Activated CD4-positive, alpha-beta memory T cell treated with anti-CD3 and anti-CD28 coated beads for 36 hours (primary cell): Measurements from ENCODE around the gene ARF1. TPM values are rescaled to one million over a fixed set of nuclear protein-coding genes. Genes with fewer than 3 reads are reported as not detected.

Experiments
- CTCF ChIA-PET: fragments of 350-600 bp; sonication (Branson Sonifier 250); formaldehyde crosslinking; loops from one replicate; lab custom pipeline; 2021; ENCODE audit warnings: antibody characterized with exemption, inconsistent platforms; lab: Charles Lee
- POLR2A ChIA-PET: fragments of 350-600 bp; sonication (Branson Sonifier 250); formaldehyde crosslinking; loops from one replicate; lab custom pipeline; 2021; ENCODE audit warnings: antibody characterized with exemption; lab: Charles Lee
- DNase-seq: peaks from one replicate; pipeline ENCODE4 v3.0.0-alpha.2; 2020
- H3K27ac Mint-ChIP-seq: one replicate; pipeline ENCODE4 v1.8.0; 2021; ENCODE audit warnings: mixed read lengths
- H3K27me3 Mint-ChIP-seq: one replicate; pipeline ENCODE4 v1.8.0; 2021; ENCODE audit warnings: mixed read lengths
- H3K36me3 Mint-ChIP-seq: one replicate; pipeline ENCODE4 v1.8.0; 2021; ENCODE audit warnings: mixed read lengths
- H3K4me1 Mint-ChIP-seq: one replicate; pipeline ENCODE4 v1.8.0; 2021; ENCODE audit warnings: low read depth, mixed read lengths
- H3K4me3 Mint-ChIP-seq: one replicate; pipeline ENCODE4 v1.8.0; 2021; ENCODE audit warnings: mild to moderate bottlenecking, mixed read lengths
- H3K9me3 Mint-ChIP-seq: one replicate; pipeline ENCODE4 v1.8.0; 2021; ENCODE audit warnings: mixed read lengths
- intact Hi-C: fragments of 100-400 bp; cut with micrococcal nuclease; formaldehyde crosslinking; loops from one replicate; pipeline ENCODE4 v1.15.1; 2023
- total RNA-seq, 2 experiments: library from RNA; stranded (reverse); gene quantifications; one replicate each; pipeline ENCODE4 v1.2.3, GENCODE V29; 2021

Gene ARF1
- total RNA-seq, 2 experiments from 2014 or later = 346 to 355 TPM

DNA sequence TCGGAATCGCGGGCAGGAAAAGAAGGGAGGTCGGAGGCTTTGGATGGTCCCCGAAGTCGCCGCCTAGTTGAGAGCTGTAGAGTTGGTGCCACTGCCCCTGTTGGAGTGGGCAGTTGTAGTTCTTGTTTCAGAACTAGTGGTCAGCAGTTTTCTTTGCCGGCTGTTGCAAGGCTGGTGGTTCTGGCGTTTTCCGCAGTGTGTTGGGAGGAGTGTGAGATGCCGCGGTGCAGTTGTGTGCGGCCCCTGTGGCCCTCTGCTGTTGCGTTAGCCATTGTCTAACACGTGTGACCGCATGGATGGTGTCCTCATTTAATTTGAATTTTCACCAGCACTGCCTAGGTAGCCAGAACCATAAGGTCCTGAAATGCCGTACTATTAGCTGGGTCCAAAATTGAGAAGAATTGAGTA is 1.4 kb downstream of the ARF1 start:
- Mint-ChIP-seq H3K27ac (peak overlapping the region; percentile 96), H3K4me3 (peak overlapping the region; percentile 91), H3K27me3 (no peaks in the 10 kb centered on the region), H3K9me3 (no peaks in the 10 kb centered on the region), H3K36me3 (peaks cover 36% of the 10 kb centered on the region), H3K4me1 (peaks cover 53% of the 10 kb centered on the region)
- peak; percentile 32 for DNase-seq
- intact Hi-C loops = loop anchor here (2.0 to 10.0 kb wide), 4 partner anchors 297 to 1349 kb away; partner anchors contain the start of gene ITPKB
- CTCF ChIA-PET = interaction anchor here (1.4 kb wide), 2 partner anchors 82 to 85 kb away, joined by 4 to 5 read pairs; partner anchors contain the start of gene IBA57
- POLR2A ChIA-PET = interaction anchor here (0.9 to 1.3 kb wide), 4 partner anchors 56 to 375 kb away, joined by 3 to 5 read pairs (median 3); partner anchors contain the start of genes GUK1 and IBA57

DNA sequence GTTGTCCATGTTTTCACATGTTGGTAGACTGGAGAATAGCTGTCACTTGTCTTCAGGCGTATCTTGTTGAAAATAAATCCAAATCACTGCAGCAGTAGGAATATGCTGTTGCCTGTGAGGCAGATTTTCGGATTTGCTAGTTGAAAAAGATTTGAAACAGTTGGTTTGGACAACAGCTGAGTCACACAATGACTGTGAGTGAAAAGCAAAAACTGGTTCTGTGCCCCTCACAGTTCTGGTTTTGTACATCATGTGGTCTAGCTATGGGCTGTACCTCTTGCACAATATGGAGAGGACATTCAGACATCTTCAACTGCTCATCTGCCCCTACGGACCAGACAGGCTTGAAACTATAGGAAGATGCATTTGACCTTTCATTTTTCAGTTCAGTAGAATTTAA is 1.8 kb downstream of the ARF1 start:
- Mint-ChIP-seq H3K9me3 (no peaks in the 10 kb centered on the region), H3K27me3 (no peaks in the 10 kb centered on the region), H3K36me3 (peaks cover 38% of the 10 kb centered on the region), H3K4me3 (peak overlapping the region; percentile 91), H3K27ac (peak overlapping the region; percentile 96), H3K4me1 (peaks cover 57% of the 10 kb centered on the region)
- intact Hi-C loops = loop anchor here (5.0 to 10.0 kb wide), 2 partner anchors 297 to 1350 kb away; partner anchors contain the start of gene ITPKB
- POLR2A ChIA-PET = interaction anchor here (0.9 to 1.3 kb wide), 5 partner anchors 56 to 374 kb away, joined by 3 to 5 read pairs (median 3); partner anchors contain the start of genes GUK1 and IBA57
- DNase-seq = peak; percentile 44
- CTCF ChIA-PET = interaction anchor here (1.4 kb wide), 3 partner anchors 15 to 86 kb away, joined by 4 to 5 read pairs (median 5); partner anchors contain the start of gene IBA57

DNA sequence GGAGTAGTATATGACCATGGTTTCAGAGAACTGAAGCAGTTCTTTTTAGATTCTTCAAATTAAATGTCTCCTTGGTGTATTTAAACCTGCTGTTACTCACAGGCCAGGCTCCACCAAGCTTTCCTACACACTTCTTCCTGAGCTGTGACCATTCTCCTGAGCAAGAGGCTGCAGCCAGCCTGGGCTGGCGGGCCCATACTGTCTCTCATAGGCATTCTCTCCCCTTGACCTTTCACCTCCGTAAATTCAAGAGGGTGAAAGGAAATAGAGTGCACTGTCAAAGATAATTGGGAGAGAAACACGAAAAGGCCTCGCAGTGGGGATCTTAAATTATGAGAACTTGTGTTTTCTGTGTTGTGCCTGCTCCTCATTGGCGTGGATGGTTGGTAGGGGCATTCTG is 2.3 kb downstream of the ARF1 start:
- Mint-ChIP-seq H3K27me3 (no peaks in the 10 kb centered on the region), H3K4me3 (peak overlapping the region; percentile 91), H3K27ac (peak overlapping the region; percentile 96), H3K36me3 (peaks cover 37% of the 10 kb centered on the region), H3K9me3 (no peaks in the 10 kb centered on the region), H3K4me1 (peaks cover 62% of the 10 kb centered on the region)
- ChIA-PET POLR2A (interaction anchor here (0.9 to 1.3 kb wide), 4 partner anchors 55 to 318 kb away, joined by 3 to 5 read pairs (median 3); partner anchors contain the start of genes GUK1 and IBA57), CTCF (interaction anchor here (1.4 kb wide), 3 partner anchors 14 to 86 kb away, joined by 4 to 5 read pairs (median 5); partner anchors contain the start of gene IBA57)
- intact Hi-C loops = loop anchor here (5.0 to 10.0 kb wide), 2 partner anchors 297 to 1350 kb away; partner anchors contain the start of gene ITPKB
- DNase-seq = no peak

DNA sequence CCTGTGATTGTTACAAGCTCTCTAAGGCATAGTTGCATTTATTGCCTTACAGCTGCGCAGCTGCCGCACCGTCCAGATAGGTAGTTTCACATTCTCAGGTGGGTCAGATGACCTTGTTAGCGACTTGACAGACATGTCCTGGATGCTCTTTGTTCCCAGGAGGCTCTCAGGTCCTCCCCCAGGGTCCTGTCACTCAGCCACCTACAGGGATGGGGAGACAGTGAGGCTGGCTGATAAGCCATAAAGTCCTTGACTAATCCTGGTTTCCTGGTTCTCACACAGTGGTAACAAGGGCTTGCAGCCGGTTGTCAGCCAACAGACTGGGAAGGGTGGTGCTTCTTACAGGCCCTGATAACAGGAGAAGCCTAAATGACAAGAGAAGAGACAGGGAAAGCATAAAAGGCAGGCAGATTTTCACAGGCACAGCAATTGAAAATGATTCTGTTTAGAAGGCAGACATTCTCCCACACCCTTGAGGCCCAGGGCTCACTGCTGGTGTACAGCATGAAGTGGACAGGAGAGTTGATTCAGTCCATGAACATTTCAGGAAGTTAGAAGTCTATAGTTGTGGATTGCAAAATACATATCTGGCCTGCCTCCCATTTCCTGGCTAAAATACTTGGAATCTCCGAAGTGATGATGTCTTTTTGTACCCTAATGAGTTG is 2.9 kb downstream of the ARF1 start:
- H3K36me3 Mint-ChIP-seq = peaks cover 37% of the 10 kb centered on the region
- peaks cover 68% of the 10 kb centered on the region for H3K4me1 Mint-ChIP-seq
- peak overlapping the region; percentile 96 for H3K27ac Mint-ChIP-seq
- CTCF ChIA-PET = interaction anchor here (1.4 kb wide), 2 partner anchors 14 to 87 kb away, joined by 5 read pairs; no protein-coding TSS in a partner anchor
- H3K27me3 Mint-ChIP-seq = no peaks in the 10 kb centered on the region
- POLR2A ChIA-PET = interaction anchor here (1.1 to 1.3 kb wide), 2 partner anchors 56 to 80 kb away, joined by 3 read pairs; partner anchors contain the start of gene IBA57
- peak overlapping the region; percentile 91 for H3K4me3 Mint-ChIP-seq
- H3K9me3 Mint-ChIP-seq = no peaks in the 10 kb centered on the region
- intact Hi-C loops = loop anchor here (10.0 kb wide), 1 partner anchor 1351 kb away; the partner anchor contains the start of gene ITPKB
- DNase-seq = no peak

DNA sequence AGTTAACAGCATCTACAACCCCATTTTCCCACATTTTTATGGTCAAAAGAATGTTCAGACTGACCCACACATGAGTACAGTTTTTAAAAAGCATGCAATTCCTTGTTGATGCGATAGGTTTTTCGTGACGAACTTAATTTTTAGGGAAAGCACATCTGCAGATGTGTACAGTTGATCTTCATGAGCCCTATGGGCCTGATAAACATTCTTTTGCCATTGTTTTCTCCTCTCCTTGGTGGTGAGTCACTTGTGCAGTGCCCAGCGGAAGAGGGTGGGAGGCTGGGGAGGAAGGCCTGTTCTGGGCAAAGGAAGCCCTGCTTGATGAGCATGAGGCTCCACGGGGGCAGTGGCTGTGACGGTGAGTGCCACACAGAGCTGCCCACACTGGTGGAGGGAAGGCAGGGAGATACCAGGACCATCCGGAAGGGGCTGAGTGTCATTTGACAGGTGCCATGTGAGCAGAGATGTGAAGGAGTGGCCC is 5.3 kb downstream of the ARF1 start:
- CTCF ChIA-PET = interaction anchor here (1.4 kb wide), 2 partner anchors 43 to 88 kb away, joined by 3 to 4 read pairs; no protein-coding TSS in a partner anchor
- H3K9me3 Mint-ChIP-seq = no peaks in the 10 kb centered on the region
- H3K4me1 Mint-ChIP-seq = peaks cover 86% of the 10 kb centered on the region
- no peaks in the 10 kb centered on the region for H3K27me3 Mint-ChIP-seq
- peak; percentile 64 for DNase-seq
- intact Hi-C loops = loop anchor here (10.0 kb wide), 1 partner anchor 1353 kb away; the partner anchor contains the start of gene ITPKB
- peak overlapping the region; percentile 96 for H3K27ac Mint-ChIP-seq
- peak overlapping the region; percentile 53 for H3K4me3 Mint-ChIP-seq
- POLR2A ChIA-PET = interaction anchor here (1.0 kb wide), 1 partner anchor 53 kb away, joined by 3 read pairs; no protein-coding TSS in a partner anchor
- peaks cover 51% of the 10 kb centered on the region for H3K36me3 Mint-ChIP-seq

DNA sequence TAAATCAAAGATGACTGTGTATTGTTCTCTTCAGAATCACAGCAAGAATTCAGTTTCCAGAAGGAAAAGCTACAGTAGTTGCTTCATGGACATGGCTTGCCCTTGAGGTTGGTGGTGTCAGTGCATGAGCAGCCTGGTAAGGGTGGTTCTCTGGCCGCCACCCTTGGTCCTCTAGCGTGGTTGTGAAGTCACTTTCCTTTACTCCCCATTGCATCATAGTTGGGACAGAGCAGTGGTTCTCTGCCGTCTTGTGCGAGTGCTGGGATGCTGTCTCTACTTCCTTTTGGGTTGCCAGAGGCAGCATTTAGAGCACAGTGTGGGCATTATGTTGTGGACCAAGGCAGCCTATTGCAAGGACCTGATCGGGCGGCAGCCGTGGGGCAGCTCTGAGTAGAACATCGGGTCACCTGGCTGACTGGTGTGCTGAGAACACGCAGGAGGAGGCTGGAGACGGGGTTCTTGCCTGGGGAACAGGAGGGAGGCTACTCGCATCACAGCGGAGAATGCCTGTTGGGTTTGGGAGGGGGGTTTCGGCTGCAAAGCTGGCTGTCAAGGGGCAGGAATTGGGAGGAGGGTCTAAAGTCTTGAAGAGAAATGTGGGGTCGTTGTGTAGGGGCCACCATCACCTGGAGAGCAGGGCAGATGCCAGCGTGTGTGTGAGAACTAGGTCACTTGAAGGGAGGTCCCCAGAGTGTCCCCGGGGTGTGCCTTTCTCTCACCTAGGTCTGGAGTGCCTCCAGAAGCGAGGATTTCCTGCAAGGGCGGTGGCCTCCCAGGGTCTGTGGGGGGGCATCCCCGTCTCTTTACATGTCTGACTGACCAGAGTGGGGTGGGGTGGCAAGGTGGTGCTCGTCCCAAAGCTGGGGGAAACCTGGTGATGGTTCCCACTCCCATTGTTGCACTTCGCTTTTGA is 6.3 kb downstream of the ARF1 start:
- POLR2A ChIA-PET = interaction anchor here (0.6 to 1.0 kb wide), 3 partner anchors 11 to 52 kb away, joined by 3 read pairs; no protein-coding TSS in a partner anchor

DNA sequence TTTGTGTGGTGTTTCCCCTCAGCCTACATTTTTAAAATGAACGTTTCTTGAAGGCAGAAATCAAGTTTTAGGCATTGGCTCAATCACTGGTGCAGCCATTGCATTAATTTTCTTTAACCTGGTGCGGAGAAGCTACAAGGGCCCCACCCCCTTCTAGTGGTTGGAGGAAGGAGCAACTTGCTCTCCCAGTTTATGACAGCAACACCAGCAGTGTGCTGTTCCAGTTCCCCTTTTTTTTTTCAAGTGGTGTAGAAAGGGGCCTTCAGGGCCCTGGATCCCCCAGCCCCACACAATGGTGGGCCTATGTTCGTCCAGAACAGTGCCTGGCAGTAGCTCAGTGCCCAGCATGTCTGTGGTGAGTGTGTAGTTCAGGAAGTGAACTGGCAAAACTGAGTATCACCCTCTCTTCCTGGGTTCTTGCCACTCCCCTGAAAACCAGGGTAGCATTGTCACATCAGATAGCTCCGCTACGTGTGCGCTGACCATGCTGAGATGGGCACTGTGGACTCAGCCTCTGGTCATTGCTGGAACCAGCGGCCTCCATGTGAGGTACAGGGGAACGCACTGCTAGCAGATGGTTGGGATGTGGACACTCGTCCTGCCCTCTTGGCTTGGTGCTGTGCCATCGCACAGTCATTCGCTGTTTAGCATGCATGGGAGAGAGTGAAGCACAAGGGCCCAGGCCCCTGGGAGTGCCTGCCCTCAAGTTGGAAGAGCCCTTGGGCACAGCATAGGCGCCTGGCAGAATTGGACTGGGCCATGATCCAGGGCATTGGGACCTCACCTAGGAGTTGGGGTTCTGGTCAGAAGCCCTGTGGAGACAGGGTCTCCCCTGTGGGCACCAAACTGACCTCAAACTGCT is 7.2 kb downstream of the ARF1 start:
- peaks cover 76% of the 10 kb centered on the region for H3K4me1 Mint-ChIP-seq
- peak overlapping the region; percentile 96 for H3K27ac Mint-ChIP-seq
- peaks cover 9% of the 10 kb centered on the region for H3K9me3 Mint-ChIP-seq
- ChIA-PET POLR2A (interaction anchor here (0.6 to 1.4 kb wide), 2 partner anchors 13 to 76 kb away, joined by 3 to 4 read pairs; partner anchors contain the start of gene IBA57), CTCF (interaction anchor here (1.0 to 3.5 kb wide), 2 partner anchors 10 to 12 kb away, joined by 3 to 10 read pairs; no protein-coding TSS in a partner anchor)
- peaks cover 51% of the 10 kb centered on the region for H3K36me3 Mint-ChIP-seq
- peak; percentile 6 for DNase-seq
- no peak overlapping the region for H3K4me3 Mint-ChIP-seq
- intact Hi-C loops = loop anchor here (10.0 kb wide), 1 partner anchor 1355 kb away; the partner anchor contains the start of gene ITPKB
- no peaks in the 10 kb centered on the region for H3K27me3 Mint-ChIP-seq

More for the DNA sequence above, 6.3 kb downstream of the ARF1 start:
- Mint-ChIP-seq H3K9me3 (no peaks in the 10 kb centered on the region), H3K36me3 (peaks cover 48% of the 10 kb centered on the region), H3K4me1 (peaks cover 83% of the 10 kb centered on the region), H3K27me3 (no peaks in the 10 kb centered on the region), H3K27ac (peak overlapping the region; percentile 96), H3K4me3 (peak overlapping the region; percentile 41)
- CTCF ChIA-PET = interaction anchor here (1.4 to 3.5 kb wide), 2 partner anchors 13 to 89 kb away, joined by 3 to 10 read pairs; no protein-coding TSS in a partner anchor
- intact Hi-C loops = loop anchor here (10.0 kb wide), 1 partner anchor 1354 kb away; the partner anchor contains the start of gene ITPKB
- no peak for DNase-seq

DNA sequence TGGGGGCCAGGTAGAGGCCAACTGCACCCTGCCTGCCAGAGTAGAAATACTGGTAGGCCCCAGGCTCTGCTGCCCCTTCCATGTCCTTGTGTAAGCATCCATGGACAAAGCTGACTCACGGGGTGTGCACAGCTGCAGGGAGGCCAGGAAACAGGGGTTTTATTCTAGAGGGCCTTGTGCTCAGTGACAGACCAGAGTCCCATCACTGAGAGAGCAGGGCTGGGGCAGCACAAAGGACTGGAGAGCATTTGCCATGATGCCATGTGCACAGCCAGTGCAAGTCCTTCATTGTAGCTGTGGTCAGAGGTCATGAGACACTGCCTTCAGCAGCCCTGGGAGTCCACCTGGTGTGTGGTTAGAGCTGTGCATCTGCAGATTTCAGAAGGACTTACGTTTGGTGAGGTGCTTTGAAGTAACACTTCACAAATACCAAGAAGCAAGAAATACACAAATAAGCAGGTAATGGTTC is 8.1 kb downstream of the ARF1 start:
- peaks cover 15% of the 10 kb centered on the region for H3K9me3 Mint-ChIP-seq
- peaks cover 54% of the 10 kb centered on the region for H3K36me3 Mint-ChIP-seq
- intact Hi-C loops = no loop called here
- peak overlapping the region; percentile 74 for H3K27ac Mint-ChIP-seq
- peak; percentile 9 for DNase-seq
- no peak overlapping the region for H3K4me3 Mint-ChIP-seq
- H3K27me3 Mint-ChIP-seq = no peaks in the 10 kb centered on the region
- CTCF ChIA-PET = interaction anchor here (1.0 to 3.5 kb wide), 3 partner anchors 9 to 11 kb away, joined by 3 to 10 read pairs (median 3); no protein-coding TSS in a partner anchor
- POLR2A ChIA-PET = interaction anchor here (1.0 to 1.4 kb wide), 2 partner anchors 8 to 75 kb away, joined by 3 to 4 read pairs; partner anchors contain the start of genes ARF1 and IBA57
- H3K4me1 Mint-ChIP-seq = peaks cover 76% of the 10 kb centered on the region

DNA sequence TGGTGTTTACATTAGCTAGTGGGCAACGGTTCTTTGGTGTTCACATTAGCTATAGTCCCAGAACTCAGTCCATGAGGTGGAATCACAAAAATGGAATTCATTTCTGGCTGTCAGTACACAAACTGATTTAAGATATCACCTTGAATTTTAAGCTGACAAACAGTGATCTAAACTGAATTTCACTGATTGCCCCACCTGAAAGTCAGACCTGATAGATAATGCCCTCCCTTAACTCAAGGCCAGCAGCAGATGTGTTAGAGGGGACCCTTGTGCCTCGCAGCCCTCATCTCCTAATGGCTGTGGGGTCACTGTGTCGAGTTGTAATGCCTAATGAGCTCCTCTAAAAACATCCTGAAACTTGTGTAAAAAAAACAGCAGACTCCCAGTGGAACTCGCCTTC is 8.6 kb downstream of the ARF1 start:
- POLR2A ChIA-PET = interaction anchor here (0.6 to 1.4 kb wide), 3 partner anchors 9 to 74 kb away, joined by 3 to 4 read pairs (median 3); partner anchors contain the start of genes ARF1 and IBA57
- H3K27me3 Mint-ChIP-seq = no peaks in the 10 kb centered on the region
- peak overlapping the region; percentile 74 for H3K27ac Mint-ChIP-seq
- H3K4me3 Mint-ChIP-seq = no peak overlapping the region
- peaks cover 76% of the 10 kb centered on the region for H3K4me1 Mint-ChIP-seq
- DNase-seq = no peak
- H3K36me3 Mint-ChIP-seq = peaks cover 58% of the 10 kb centered on the region
- H3K9me3 Mint-ChIP-seq = peaks cover 15% of the 10 kb centered on the region
- intact Hi-C loops = no loop called here
- CTCF ChIA-PET = interaction anchor here (1.0 to 3.5 kb wide), 2 partner anchors 9 to 11 kb away, joined by 3 to 10 read pairs; no protein-coding TSS in a partner anchor
